HG02884 (cell line): Measurements from ENCODE around the gene CEND1.
"Not testable (repeated sequence)": the region's sequence is repeated elsewhere in the genome, so short reads cannot be mapped to it uniquely, and the experiment has no call there.

ENCODE experiments used
- ATAC-seq: cut with Tn5 transposase; IDR thresholded peaks from one replicate; pipeline ENCODE4 v1.9.1; 2021; ENCODE audit warnings: mild to moderate bottlenecking, moderate library complexity; ENCODE audit not compliant: unreplicated experiment

CEND1 gene

DNA sequence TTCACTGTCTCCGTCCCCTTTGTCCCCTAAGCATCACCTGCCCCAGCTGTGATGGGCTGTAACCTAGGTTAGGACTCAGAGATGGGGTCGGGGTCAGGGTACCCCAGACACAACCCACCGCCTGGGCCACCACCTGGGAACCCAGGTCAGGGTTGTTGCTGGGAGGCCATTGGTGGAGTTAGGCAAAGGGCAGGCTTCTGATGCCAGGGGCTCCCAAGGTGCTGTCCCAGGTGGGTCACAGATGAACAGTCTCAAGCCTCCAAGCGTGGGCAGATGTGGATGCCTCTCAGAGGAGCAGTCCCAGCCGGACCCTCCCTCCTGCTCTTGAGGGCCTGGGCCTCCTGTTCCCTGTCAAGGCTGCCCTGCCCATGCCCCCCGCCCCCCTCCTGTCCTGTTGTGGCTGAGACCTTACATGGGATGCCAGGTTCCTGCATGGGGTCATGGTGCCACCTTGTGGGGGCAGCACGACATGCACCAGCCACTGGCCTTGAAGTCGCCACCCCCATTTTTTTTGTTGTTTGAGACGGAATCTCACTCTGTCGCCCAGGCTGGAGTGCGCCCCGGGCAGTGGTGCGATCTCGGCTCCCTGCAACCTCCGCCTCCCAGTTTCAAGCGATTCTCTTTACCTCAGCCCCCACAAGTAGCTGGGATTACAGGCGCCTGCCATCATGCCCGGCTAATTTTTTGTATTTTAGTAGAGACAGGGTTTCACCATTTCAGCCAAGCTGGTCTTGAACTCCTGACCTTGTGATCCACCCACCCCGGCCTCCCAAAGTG is 24.7 kb downstream of the CEND1 start:
- no peak for ATAC-seq

DNA sequence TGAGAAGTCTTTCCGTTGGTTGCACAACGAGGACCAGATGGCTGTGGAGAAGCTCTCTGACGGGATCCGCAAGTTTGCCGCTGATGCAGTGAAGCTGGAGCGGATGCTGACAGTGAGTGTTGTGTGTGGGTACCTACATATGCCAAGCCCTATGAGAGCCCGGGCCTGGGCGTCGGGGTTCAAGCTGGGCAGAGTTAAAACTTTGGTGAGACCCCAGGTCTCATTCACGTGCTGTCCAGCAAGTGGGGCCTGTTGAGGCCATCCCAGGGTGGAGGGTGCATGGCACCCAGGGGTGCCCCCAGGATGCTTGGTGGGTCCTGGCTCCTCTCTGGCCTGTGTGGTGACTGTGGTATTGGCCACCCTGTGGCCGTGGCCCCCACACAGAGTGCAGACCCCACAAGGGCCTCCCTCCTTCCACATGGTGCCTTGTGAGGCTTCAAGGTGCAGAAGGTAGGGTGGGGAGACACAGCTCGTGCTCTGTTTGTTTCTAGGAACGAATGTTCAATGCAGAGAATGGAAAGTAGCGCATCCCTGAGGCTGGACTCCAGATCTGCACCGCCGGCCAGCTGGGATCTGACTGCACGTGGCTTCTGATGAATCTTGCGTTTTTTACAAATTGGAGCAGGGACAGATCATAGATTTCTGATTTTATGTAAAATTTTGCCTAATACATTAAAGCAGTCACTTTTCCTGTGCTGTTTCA is 25.4 kb downstream of the CEND1 start:
- ATAC-seq, result no peak

DNA sequence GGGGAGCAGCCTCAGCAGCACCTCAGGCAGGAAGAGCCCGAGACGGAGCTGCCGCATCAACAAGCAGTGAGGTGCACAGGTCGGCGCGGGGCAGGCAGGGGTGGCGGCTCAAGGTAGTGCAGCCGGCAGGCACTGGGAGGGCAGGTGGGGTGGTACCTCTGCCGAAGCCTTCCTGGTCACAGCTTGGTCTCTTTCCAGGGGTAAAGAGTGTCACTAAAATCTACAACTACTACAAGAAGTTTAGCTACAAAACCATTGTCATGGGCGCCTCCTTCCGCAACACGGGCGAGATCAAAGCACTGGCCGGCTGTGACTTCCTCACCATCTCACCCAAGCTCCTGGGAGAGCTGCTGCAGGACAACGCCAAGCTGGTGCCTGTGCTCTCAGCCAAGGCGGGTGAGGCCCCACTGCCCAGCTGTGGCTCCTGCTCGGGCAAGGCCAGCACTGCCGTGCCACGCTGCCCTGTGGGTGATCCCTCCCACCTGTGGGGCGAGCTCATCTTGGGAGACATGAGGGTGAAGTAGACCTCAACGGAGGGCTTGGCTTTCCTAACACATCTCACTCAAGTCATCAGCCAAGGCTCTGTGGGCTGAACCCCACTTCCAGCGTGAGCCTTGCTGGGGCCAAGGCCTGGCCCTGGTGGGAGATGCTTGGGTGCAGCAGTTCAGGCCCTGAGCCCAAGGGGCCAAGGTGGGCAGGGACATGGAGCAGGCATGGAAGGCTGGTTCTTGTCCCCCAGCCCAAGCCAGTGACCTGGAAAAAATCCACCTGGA is 26.2 kb downstream of the CEND1 start:
- no peak for ATAC-seq

DNA sequence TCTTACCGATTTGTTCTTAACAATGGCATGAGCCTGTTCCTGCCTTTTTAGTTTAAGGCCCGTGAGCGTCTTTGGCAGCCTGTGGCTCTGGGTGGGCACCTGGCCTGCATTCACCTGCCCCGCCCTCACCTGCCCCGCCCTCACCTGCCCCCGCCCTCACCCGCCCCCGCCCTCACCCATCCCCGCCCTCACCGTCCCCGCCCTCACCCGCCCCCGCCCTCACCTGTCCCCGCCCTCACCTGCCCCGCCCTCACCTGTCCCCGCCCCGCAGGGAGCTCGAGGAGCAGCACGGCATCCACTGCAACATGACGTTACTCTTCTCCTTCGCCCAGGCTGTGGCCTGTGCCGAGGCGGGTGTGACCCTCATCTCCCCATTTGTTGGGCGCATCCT is 26.8 kb downstream of the CEND1 start:
- no peak for ATAC-seq

DNA sequence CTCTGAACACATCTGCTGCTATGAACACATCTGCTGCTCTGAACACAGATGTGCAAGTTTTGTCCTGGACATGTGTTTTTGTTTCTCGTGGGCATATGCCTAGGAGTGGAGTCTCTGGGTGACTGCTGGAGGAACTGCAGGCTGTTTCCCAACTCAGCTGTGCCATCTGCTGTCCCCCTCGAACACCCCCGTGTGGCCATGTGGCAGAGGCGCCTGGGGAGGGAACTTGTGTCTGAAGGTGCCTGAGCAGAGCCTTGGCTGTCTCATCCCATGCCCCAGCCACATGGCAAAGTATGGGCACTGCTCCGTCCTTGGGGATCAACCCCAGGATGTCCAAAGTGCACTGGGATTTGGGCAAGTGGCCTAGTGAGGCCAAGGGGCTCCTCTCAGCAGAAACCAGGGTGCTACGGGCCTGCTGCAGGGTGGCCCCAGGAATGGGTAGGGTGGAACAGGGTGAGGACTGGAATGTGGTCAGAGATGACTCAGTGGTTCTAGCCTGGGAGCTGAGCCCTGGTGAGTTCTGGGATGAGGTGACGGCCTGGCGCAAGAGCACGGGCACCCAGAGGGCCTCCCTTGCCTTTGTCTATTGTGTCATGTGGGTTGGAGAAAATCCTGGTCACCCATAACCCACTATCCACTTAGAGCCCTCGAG is 27.3 kb downstream of the CEND1 start:
- no peak for ATAC-seq

DNA sequence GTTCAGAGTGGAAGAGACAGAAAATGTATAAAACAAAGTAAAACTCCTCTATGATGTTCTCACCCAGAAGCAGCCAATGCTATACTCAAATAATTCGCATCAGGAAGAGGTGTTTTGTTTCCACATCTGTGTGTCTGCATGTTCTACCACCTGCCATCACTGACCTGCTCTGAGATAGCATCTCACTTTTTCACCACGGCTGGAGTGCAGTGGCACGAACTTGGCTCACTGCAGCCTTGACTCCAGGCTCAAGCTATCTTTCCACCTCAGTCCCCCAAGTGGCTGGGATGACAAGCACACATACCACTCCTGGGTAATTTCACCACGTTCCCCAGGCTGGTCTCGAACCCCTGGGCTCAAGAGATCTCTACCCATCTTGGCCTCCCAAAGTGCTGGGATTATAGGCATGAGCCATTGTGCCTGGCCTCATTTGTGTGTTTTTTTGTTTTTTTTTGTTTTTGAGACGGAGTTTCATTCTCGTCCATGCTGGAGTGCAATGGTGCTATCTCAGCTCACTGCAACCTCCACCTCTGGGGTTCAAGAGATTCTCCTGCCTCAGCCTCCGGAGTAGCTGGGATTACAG is 28.3 kb downstream of the CEND1 start:
- no peak for ATAC-seq

DNA sequence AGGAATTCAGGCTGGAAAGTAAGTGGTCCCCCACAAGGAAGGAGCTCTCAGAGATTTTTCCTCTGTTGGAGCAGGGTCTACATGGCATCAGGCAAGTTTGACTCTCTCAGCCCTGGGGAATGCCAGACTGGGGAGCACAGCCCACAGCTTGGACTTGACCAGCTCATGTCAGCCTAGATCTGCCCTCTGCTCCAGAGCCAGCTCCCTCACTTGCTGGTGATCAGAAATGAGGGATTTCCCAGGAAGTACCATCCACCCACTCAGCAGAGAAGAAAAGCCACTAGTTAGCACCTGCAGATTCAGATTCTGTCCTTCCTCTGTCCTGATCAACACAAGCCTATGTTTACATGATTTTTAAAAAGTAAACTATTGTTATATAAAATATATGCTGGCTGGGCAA is 29.7 kb downstream of the CEND1 start:
- ATAC-seq, result no peak

- no peak for ATAC-seq
Measured at GRCh38 chr11:749731-750130, 40.2 kb downstream of the CEND1 start.

DNA sequence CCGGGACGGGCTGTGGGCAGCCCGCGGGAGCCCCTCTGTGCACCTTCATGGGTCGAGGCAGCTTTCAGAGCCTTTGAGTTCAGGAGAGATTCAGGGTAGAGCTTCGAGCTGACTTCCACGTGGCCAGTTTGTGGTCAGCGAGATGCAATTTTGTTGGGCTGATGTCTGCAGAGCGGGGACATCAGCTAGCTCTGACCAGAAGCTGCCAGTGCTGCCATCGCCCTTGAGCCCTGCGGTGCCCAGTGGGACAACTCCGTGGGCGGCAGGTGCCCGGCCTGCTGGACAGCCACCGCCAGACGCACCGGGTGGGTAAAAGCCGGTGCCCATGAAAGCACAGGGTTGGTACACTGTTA is 41.9 kb downstream of the CEND1 start:
- no peak for ATAC-seq

DNA sequence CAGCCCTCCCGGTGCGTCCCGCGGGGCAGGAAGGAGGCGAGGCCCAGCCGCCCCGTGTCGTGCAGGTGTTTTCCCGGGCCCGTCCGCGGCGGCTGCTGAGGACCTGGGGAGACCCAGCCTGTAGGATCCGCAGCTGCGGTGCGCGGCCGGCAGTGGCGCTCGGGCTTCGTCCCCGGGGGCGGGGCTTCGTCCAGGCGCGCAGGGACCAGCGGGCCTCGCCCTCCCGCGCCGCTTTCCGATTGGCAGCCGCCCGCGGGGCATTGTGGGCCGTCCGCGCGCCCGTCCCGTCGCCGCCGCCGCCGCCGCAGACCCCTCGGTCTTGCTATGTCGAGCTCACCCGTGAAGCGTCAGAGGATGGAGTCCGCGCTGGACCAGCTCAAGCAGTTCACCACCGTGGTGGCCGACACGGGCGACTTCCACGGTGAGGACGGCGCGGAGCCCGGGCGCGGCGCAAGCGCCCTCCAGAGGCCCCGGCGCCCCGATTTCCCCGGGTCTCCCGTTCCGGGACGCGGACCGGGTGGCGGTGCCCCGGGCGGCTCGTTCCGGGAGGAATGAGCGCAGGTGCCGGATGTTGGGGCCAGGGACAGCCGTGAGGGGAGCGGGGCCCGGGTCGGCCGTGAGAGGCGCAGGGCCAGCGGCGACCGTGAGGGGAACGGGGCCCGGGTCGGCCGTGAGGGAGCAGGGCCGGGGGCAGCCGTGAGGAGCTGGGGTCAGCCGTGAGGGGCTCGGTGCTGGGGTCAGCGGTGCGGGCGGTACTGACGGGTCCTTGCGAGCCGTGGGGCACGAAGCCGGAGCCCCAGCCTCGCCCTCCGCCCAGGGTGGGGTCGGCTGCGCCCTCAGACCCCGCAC is 42.5 kb downstream of the CEND1 start, which contains the start of gene TALDO1:
Gene TALDO1, plus strand, starts transcription at position 307 of the 849 bp plus-strand sequence. Its CDS starts 18 bp downstream, at position 325.
- peak; percentile 78 for ATAC-seq

DNA sequence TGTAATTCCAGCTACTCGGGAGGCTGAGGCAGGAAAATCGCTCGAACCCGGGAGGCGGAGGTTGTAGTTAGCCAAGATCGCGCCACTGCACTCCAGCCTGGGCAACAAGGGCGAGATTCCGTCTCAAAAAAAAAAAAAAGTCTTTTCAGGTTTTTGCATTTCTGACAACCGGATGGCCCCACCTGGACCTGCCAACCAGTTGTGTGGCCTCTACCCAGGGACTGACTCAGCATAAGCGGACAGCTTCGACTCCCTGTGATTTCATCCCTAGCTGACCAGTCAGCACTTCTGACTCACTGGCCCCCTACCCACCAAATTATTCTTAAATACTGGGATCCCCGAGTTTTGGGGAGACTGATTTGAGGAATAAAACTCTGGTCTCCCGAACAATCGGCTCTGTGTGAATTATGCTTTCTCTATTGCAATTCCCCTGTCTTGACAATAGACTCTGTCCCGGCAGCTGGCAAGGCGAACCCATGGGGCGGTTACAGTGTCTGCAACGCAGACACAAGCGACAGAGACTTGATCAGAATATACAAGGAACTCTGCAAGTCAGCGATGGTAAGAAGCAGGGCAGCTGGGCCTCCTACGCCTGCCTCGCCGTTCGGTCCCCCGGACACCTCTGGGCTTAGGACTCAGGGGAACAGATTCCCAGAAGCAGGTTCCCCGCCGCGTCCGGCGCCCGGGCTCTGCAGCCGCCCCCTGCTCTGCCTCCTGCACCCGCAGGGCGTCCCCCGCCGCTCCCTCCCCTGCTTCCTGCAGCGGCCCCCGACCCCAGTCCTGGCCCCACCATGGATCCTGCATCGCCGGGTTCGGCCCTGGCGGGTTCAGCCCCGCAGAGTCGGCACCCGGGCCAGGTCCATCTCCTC is 43.4 kb downstream of the CEND1 start:
- ATAC-seq, result peak; percentile 31

GRCh38 chr11:745428-745827 is 44.5 kb downstream of the CEND1 start:
- no peak for ATAC-seq

DNA sequence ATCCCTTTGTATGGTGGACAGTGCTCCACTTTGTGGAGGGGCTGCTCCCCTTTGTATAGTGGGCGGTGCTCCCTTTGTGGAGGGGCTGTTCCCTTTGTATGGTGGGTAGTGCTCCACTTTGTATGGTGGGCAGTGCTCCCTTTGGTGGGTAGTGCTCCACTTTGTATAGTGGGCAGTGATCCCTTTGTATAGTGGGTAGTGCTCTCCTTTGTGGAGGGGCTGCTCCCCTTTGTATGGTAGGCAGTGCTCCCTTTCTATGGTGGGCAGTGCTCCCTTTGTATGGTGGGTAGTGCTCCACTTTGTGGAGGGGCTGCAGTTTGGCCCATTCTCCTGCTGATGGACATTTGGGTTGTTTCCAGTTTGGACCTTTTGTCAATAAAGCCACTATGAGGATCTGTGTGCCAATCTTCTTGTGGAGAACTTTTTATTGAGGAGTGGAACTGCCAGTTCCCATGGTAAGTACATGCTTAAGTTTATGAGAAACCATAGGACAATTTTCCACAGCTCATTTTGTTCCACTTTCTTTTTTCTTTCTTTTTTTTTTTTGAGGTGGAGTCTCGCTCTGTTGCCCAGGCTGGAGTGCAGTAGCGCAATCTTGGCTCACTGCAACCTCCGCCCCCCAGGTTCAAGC is 47.2 kb downstream of the CEND1 start:
- no peak for ATAC-seq

DNA sequence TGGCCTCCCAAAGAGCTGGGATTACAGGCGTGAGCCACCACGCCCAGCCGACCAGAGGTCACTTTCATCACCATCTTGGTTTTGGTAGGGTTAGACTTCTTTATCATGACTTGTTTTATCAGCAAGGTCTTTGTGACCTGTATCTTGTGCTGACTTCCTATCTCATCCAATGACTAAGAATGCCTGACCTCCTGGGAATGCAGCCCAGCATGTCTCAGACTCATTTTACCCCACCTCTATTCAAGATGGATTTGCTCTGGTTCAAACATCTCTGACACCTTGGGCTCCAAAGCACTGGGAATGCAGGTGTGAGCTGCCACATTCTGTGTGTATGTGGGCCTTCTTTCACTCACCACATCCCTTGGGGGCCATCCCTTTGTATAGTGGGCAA is 47.7 kb downstream of the CEND1 start:
- no peak for ATAC-seq

- ATAC-seq, result not testable (repeated sequence)
Measured at GRCh38 chr11:737899-738298, 52.0 kb downstream of the CEND1 start.

DNA sequence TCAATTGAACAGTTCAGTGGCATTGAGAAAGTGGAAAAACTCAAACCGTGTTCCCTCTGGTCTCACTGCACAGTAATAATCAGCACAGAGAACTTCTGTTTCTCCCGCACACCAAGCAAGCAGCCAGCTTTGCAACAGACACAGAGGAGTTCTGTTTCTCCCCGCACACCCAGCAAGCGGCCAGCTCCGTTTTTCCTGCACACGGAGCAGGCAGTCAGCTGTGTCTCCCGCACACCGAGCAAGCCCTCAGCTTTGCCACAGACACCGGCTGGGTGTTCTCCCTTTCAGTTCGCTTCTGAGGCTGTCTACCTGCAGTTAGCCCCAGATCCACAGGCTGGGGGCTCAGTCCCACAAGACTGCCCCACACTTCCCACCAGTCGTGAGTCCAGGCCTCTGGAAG is 52.5 kb downstream of the CEND1 start:
- no peak for ATAC-seq
